ENCODE results near the gene LIMCH1. TPM values are rescaled to one million over a fixed set of nuclear protein-coding genes. Genes with fewer than 3 reads are reported as not detected.

LIMCH1 gene
- polyA plus RNA-seq, 1 donor (not counting 4 experiments of a cell fraction or from before 2014, with no cell fraction given), result 1.1 TPM

DNA sequence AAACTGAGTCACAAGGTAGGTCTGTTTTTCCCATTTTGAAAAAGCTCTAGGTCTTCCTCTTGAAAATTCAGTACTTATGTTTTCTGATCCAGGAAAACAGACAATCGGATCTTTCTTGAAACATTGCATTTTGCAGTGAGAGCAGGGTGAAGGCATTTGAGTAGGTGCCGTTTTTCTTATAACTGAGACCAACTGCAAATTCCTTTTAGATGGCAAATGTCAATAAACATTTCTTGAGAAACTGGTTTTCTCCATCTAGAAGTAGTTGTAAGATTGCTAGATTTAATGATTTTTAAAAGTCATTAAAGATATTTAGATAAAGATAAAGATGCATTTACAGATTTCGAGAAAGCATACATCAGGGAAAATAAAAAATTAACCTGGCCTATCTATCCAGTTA, 118.1 kb downstream of the LIMCH1 start:
- no peak overlapping the region for H3K4me2 ChIP-seq (ENCODE audit: control insufficient read depth, extremely low read depth, insufficient read depth, low read depth, low read length)
- FAIRE-seq, result no peak
- no peak overlapping the region for H3K27ac ChIP-seq (ENCODE audit: control insufficient read depth, insufficient read depth, low read length)

GRCh38 chr4:41656572-41657520, 118.9 kb downstream of the LIMCH1 start:
- H3K27ac ChIP-seq (ENCODE audit: control insufficient read depth, insufficient read depth, low read length), result no peak overlapping the region
- H3K4me1 ChIP-seq (ENCODE audit: control insufficient read depth, extremely low read depth, insufficient read depth, low read length), result no peaks in the 10 kb centered on the region
- no peaks in the 10 kb centered on the region for H4K20me1 ChIP-seq (ENCODE audit: control insufficient read depth, extremely low read depth, insufficient read depth, low read length)
- H3K79me2 ChIP-seq (ENCODE audit: control insufficient read depth, insufficient read depth, low read length), result no peaks in the 10 kb centered on the region
- TF ChIP-seq CTCF (optimal IDR thresholded peaks at IDR 0.05 in 1 of 3, IDR thresholded peaks at IDR 0.05 in 1 of 3, conservative IDR thresholded peaks at IDR 0.05 in 1 of 3; ENCODE audit: extremely low read depth in 1 of 3, insufficient read depth in 2 of 3, low read length in 3 of 3), result no peak
- no peak for TF ChIP-seq EZH2 (IDR thresholded peaks at IDR 0.05; ENCODE audit: low read length)
- H3K4me2 ChIP-seq (ENCODE audit: control insufficient read depth, extremely low read depth, insufficient read depth, low read depth, low read length), result no peak overlapping the region
- FAIRE-seq (no peak), DNase-seq (ENCODE audit: low read depth, low spot score) (no peak)
- no peak overlapping the region for H3K9ac ChIP-seq (ENCODE audit: control insufficient read depth, extremely low read depth, insufficient read depth, low read length)
- no peaks in the 10 kb centered on the region for H3K9me3 ChIP-seq (ENCODE audit: control insufficient read depth, low read depth, low read length)
- H3K27me3 ChIP-seq (ENCODE audit: control insufficient read depth, extremely low read depth, insufficient read depth, low read length), result peaks cover 11% of the 10 kb centered on the region
- no peak overlapping the region for H3K4me3 ChIP-seq (ENCODE audit: control insufficient read depth in 2 of 3, extremely low read depth in 1 of 3, insufficient read depth in 2 of 3, low read depth in 1 of 3, low read length in 3 of 3)
- H2AFZ ChIP-seq (ENCODE audit: control insufficient read depth, low read length), result no peak overlapping the region
- no peaks in the 10 kb centered on the region for H3K36me3 ChIP-seq (ENCODE audit: control insufficient read depth in 2 of 2, extremely low read depth in 1 of 2, insufficient read depth in 2 of 2, low read length in 2 of 2)
- H3K9me1 ChIP-seq (ENCODE audit: control insufficient read depth, extremely low read depth, insufficient read depth, low read length), result no peaks in the 10 kb centered on the region
- dilution Hi-C loops (cut with MboI; ENCODE audit: extremely low pct_ligation_motif_present, low sequenced_read_pairs), result no loop called here

More for the DNA sequence above, 118.1 kb downstream of the LIMCH1 start:
- Histone ChIP-seq H3K27me3 (ENCODE audit: control insufficient read depth, extremely low read depth, insufficient read depth, low read length) (peaks cover 11% of the 10 kb centered on the region), H3K9me3 (ENCODE audit: control insufficient read depth, low read depth, low read length) (no peaks in the 10 kb centered on the region), H4K20me1 (ENCODE audit: control insufficient read depth, extremely low read depth, insufficient read depth, low read length) (no peaks in the 10 kb centered on the region), H3K9me1 (ENCODE audit: control insufficient read depth, extremely low read depth, insufficient read depth, low read length) (no peaks in the 10 kb centered on the region), H3K4me1 (ENCODE audit: control insufficient read depth, extremely low read depth, insufficient read depth, low read length) (no peaks in the 10 kb centered on the region), H3K4me3 (ENCODE audit: control insufficient read depth in 2 of 3, extremely low read depth in 1 of 3, insufficient read depth in 2 of 3, low read depth in 1 of 3, low read length in 3 of 3) (no peak overlapping the region), H3K79me2 (ENCODE audit: control insufficient read depth, insufficient read depth, low read length) (no peaks in the 10 kb centered on the region), H2AFZ (ENCODE audit: control insufficient read depth, low read length) (no peak overlapping the region), H3K9ac (ENCODE audit: control insufficient read depth, extremely low read depth, insufficient read depth, low read length) (no peak overlapping the region), H3K36me3 (ENCODE audit: control insufficient read depth in 2 of 2, extremely low read depth in 1 of 2, insufficient read depth in 2 of 2, low read length in 2 of 2) (no peaks in the 10 kb centered on the region)
- no peak for DNase-seq (ENCODE audit: low read depth, low spot score)
- dilution Hi-C loops (cut with MboI; ENCODE audit: extremely low pct_ligation_motif_present, low sequenced_read_pairs), result no loop called here
- TF ChIP-seq EZH2 (IDR thresholded peaks at IDR 0.05; ENCODE audit: low read length) (no peak), CTCF (optimal IDR thresholded peaks at IDR 0.05 in 1 of 3, IDR thresholded peaks at IDR 0.05 in 1 of 3, conservative IDR thresholded peaks at IDR 0.05 in 1 of 3; ENCODE audit: extremely low read depth in 1 of 3, insufficient read depth in 2 of 3, low read length in 3 of 3) (no peak)

Data from keratinocyte (primary cell).